Measurements from ENCODE around the gene CAV2.

The CAV2 gene

GRCh38 chr7:116549370-116549769 is 49.8 kb downstream of the CAV2 start:
- no peak for DNase-seq

GRCh38 chr7:116551692-116552091 is 52.2 kb downstream of the CAV2 start:
- no peak for DNase-seq

- no peak for DNase-seq
These were observed 53.1 kb downstream of the CAV2 start for GRCh38 chr7:116552602-116553001.

GRCh38 chr7:116553168-116553964 is 53.8 kb downstream of the CAV2 start:
- peak in 2 of 3 experiments; percentile 27 to 58 for DNase-seq

- DNase-seq = peak in 1 of 3 experiments; percentile 26
These were observed 54.9 kb downstream of the CAV2 start for GRCh38 chr7:116554436-116554835.

- no peak for DNase-seq
These were observed 55.4 kb downstream of the CAV2 start for GRCh38 chr7:116554911-116555310.

GRCh38 chr7:116557066-116557585 is 57.6 kb downstream of the CAV2 start:
- no peak for DNase-seq

- no peak for DNase-seq
These were observed 58.4 kb downstream of the CAV2 start for GRCh38 chr7:116557901-116558300.

All from NCI-H1417 (cell line).